GM18861 (cell line): ENCODE measurements around the gene CDK10.
"Not testable (repeated sequence)": the region's sequence is repeated elsewhere in the genome, so short reads cannot be mapped to it uniquely, and the experiment has no call there.

ENCODE experiments used
- ATAC-seq: cut with Tn5 transposase; IDR thresholded peaks from one replicate; pipeline ENCODE4 v1.9.1; 2021; ENCODE audit not compliant: unreplicated experiment

The CDK10 gene

GRCh38 chr16:89695086-89695874 lies 8.8 kb downstream of the CDK10 start:
- ATAC-seq = no peak

GRCh38 chr16:89695875-89696669 lies 9.6 kb downstream of the CDK10 start:
- no peak for ATAC-seq

GRCh38 chr16:89696670-89697128 lies 10.2 kb downstream of the CDK10 start:
- no peak for ATAC-seq

- no peak for ATAC-seq
These were observed 10.7 kb downstream of the CDK10 start for GRCh38 chr16:89697161-89697615.

GRCh38 chr16:89697616-89698331 lies 11.3 kb downstream of the CDK10 start:
- no peak for ATAC-seq

GRCh38 chr16:89698717-89699116 lies 12.2 kb downstream of the CDK10 start:
- not testable (repeated sequence) for ATAC-seq

GRCh38 chr16:89699629-89700099 lies 13.2 kb downstream of the CDK10 start:
- peak; percentile 0 for ATAC-seq

- ATAC-seq = peak; percentile 38
These were observed 13.7 kb downstream of the CDK10 start for GRCh38 chr16:89700100-89700648.

DNA sequence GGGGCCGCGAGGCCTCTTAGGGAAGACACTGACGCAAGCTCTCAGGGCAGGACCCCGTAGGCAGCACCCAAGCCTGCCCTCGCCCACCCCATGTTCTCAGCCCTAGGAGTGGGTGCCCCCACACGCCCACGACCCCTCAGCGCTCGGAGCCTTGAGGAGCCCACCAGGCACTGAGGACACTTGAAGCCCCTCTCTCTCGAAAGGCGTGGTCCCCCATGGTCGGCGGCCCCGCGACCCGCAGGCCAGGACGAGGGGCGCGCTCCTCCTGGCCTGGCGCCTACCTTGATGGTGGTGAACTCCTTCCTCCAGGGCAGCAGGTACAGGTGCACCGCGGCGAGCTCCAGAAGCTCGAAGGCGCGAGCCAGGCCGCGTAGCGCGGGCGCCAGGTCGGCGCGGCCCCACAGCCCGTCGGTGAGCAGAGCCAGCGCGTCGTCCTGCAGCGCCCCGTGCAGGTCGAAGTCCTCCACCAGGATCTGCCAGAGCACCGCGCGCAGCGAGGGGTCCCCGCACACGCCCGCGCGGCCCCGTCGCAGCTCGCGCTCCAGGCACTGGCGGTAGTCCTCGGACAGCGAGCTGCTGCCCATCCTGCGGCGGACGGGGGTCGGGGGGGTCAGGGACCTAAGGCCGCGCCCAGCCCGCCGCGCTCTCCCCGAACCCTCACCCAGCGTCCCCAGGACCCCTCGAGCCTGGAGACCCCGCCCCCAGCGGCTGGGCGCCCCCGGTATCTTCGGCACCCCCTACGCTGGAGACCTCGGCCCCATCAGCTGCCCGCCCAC lies 14.3 kb downstream of the CDK10 start:
- no peak for ATAC-seq

DNA sequence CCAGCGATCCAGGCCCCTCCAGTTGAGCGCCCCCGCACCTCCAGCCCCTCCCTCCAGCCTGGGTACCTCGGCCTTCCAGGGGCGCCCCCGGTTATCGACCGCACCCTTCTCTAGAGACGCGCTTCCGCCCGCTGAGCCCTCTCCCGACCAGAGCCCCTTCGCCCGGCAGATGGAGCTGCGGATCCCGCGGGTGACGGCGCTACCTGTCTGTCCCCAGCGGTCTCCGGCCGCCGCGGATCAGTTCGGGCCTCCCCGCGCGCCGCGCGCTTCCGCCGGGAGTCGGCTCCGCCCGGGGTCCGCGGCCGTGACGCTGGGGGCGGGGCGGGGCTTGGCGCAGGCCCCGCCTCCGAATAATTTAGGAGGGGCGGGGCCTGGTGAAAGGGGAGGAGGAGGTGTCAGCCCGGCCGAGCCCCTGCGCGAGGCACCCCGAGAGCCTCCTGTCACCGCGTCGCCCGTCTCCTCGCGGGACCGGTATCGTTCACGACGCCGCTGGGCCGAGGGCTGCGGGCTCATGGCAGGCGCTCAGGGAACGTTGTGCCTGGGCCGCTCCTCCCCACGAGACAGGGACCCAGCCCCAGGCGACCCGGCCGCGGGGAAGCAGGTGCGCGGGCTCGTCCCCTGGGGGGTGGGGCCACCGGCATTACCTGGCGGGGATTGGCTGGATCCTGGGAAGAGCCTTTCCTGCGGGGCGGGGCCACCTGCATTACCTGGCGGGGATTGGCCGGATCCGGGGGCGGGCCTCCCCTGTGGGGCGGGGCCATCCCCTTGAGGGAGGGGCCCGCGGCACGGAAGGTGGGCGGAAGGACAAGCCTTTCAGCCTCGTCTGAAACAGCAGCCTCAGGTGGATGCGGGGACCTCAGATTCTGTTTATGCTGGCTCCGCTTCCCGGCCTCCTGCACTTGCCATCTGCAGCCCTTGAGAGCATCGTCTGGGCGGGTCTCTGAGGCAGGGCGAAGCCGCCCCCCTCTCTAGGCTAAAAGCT lies 15.2 kb downstream of the CDK10 start, which contains the start of gene SPATA2L:
TSS of gene SPATA2L (minus strand) at position 281 of the 982 bp plus-strand sequence. CDS start 473 bp downstream, outside the sequence.
- peak; percentile 52 for ATAC-seq

GRCh38 chr16:89704281-89704680 lies 17.8 kb downstream of the CDK10 start:
- no peak for ATAC-seq

- ATAC-seq = no peak
These were observed 18.5 kb downstream of the CDK10 start for GRCh38 chr16:89705006-89705405.

- ATAC-seq = no peak
These were observed 20.2 kb downstream of the CDK10 start for GRCh38 chr16:89706518-89707260.

GRCh38 chr16:89707695-89708094 lies 21.2 kb downstream of the CDK10 start:
- ATAC-seq = no peak

DNA sequence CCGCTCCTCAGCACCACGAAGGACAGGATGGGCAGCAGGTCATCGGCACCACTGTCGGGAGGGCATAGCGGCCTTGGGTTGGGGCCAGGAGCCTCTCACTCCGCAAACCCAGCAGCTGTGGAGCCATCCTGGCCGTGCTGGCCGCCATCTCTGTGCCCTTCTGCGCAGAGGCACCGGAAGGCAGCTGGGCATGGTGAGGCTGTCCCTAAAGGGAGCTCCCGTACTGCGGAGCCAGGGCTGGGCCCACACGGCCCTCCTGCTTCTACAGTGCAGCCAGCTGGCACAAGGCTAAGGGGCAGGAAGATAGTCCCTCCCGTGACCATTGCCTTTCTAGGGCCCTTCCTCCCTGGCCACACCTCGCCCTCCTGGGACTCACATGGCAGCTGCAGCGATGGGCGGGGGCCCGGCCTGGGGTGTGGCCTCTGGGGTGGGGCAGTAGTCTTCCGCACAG lies 22.0 kb downstream of the CDK10 start:
- no peak for ATAC-seq

DNA sequence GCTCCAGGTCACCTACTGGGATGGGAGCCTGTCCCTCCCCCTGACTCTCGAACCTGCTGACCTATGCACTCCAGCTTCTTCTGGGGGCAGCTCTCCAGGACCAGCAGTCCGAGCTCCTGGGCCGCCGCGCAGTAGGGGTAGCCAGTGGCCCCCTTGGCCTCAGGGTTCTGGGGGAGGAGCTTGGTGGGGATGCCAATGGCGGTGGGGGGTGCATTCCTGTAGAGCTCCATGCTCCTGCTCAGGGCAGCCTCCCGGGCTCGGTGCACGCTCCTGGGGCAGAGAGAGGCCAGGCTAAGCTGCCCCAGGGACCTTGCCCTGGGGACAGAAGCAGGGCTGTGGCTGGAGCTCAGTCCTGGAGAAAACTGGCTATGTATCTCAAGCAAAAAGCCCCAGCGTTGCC lies 22.7 kb downstream of the CDK10 start:
- ATAC-seq = no peak

- ATAC-seq = no peak
These were observed 23.4 kb downstream of the CDK10 start for GRCh38 chr16:89709716-89710432.
